ENCODE results near the gene ZBTB4. TPM values are rescaled to one million over a fixed set of nuclear protein-coding genes. Genes with fewer than 3 reads are reported as not detected.

Gene ZBTB4
- total RNA-seq, 1 donor: 30.9 TPM

DNA sequence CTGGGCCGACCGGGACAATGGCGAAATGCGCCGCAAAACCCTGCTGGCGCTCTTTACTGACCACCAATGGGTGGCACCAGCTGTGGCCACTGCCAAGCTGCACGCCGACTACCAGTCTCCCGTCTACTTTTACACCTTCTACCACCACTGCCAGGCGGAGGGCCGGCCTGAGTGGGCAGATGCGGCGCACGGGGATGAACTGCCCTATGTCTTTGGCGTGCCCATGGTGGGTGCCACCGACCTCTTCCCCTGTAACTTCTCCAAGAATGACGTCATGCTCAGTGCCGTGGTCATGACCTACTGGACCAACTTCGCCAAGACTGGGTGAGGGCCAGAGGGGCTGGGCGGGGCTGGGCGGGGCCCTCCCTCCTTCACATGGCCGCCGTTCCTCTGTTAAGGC is 63.6 kb downstream of the ZBTB4 start:
- Histone ChIP-seq H3K27me3 (ENCODE audit: insufficient read depth, low read length) (no peaks in the 10 kb centered on the region), H3K9me3 (ENCODE audit: low read depth, low read length) (no peaks in the 10 kb centered on the region), H3K4me1 (ENCODE audit: insufficient read depth, low read length) (no peaks in the 10 kb centered on the region), H3K4me3 (ENCODE audit: low read length) (no peak overlapping the region)

DNA sequence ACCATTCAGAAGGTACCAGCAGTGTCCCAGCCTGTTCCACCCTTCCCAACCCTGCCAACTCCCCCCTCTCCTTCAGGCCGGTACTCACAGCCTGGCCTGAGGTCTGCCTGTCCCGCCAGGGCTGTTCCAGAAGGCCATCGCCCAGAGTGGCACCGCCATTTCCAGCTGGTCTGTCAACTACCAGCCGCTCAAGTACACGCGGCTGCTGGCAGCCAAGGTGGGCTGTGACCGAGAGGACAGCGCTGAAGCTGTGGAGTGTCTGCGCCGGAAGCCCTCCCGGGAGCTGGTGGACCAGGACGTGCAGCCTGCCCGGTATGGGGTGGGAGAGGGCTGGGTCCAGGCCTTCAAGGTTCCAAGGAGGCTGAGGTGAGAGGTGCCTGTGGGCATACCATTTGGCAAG is 64.6 kb downstream of the ZBTB4 start:
- no peaks in the 10 kb centered on the region for H3K9me3 ChIP-seq (ENCODE audit: low read depth, low read length)
- no peaks in the 10 kb centered on the region for H3K27me3 ChIP-seq (ENCODE audit: insufficient read depth, low read length)
- H3K4me3 ChIP-seq (ENCODE audit: low read length): no peak overlapping the region
- no peaks in the 10 kb centered on the region for H3K4me1 ChIP-seq (ENCODE audit: insufficient read depth, low read length)

DNA sequence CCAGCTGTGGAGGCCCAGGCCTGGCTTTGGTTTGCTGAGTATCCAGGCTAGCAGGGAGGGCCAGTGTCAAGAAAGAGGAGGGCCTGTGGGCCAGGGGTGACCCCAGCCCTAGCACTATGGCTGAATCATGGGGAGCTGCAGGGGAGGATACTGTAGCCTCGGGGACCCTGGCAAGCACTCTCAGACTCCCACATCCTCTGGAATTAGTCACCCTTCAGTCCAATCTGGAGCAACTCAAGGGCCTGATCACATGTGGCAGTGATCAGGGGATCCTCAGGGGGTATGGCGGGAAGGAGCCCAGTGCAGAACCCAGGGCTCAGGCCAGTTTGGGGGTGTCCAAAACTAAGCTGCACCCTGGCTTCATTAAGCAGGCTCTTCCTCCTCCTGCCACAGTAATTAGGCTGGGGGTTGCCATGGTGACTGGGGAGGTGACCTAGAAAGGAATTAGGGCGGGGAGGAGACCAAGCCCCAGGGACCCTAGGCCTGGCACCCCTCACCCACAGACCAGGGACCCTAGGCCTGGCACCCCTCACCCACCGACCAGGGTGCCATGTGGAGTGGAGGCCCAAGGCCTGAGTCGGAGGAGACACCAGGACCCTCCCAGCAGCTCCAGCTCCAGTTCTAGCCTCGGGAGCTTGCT is 66.0 kb downstream of the ZBTB4 start:
- no peaks in the 10 kb centered on the region for H3K9me3 ChIP-seq (ENCODE audit: low read depth, low read length)
- no peaks in the 10 kb centered on the region for H3K4me1 ChIP-seq (ENCODE audit: insufficient read depth, low read length)
- no peaks in the 10 kb centered on the region for H3K27me3 ChIP-seq (ENCODE audit: insufficient read depth, low read length)
- no peak overlapping the region for H3K4me3 ChIP-seq (ENCODE audit: low read length)

DNA sequence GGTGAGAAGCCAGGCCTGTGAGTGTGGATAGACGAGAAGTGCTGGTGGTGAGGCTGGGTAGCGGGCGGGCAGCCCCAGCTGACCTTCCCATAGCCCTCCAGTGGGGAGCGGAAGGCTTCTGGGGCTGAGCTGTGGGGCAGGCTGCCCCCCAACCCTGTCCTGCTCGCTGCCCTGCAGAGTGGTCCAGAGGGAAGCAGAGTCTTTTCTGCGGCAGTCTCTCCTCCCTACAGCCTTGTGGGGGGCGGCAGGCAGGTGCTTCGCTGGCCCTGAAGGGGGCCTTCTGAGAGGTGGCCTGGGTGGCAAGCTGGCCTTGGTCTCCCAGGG is 68.0 kb downstream of the ZBTB4 start:
- Histone ChIP-seq H3K4me1 (ENCODE audit: insufficient read depth, low read length) (no peaks in the 10 kb centered on the region), H3K9me3 (ENCODE audit: low read depth, low read length) (no peaks in the 10 kb centered on the region), H3K27me3 (ENCODE audit: insufficient read depth, low read length) (no peaks in the 10 kb centered on the region), H3K4me3 (ENCODE audit: low read length) (no peak overlapping the region)

DNA sequence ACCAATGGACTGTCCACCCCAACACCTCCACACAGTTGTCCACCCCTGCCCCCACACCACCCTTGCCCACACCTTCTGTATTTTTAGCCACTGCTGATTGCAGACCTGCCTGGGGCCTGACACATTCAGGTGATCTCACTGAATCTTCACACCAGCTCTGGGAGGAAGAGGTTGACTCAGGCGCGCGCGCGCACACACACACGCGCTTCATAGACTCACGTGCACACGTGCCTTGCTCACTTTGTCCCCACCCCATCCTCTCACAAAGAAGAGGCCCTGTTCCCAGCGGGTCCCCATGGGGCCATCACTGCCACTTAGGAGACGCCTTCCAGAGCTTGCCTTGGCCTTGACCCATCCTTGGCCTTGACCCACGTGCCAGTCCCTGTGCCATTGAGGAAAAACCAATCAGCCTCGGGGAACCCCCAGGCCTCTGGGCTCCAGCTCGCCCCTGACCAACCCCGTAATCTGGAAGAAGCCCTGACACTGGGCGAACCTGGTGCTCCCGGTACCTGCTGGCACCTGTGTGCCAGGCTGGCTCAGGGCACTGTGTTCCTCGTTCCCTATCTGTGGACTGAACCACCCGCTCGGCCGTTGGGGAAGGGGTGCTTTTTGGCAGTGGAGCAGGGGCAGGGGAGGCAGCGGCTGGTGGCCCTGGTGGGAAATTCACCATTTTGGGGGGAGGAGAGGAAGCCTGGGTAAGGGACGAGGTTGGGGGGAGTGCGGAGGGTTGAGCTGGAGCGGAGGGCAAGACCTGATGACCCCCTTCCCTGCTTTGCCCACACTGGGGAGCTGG is 68.6 kb downstream of the ZBTB4 start:
- no peaks in the 10 kb centered on the region for H3K4me1 ChIP-seq (ENCODE audit: insufficient read depth, low read length)
- H3K9me3 ChIP-seq (ENCODE audit: low read depth, low read length): no peaks in the 10 kb centered on the region
- H3K27me3 ChIP-seq (ENCODE audit: insufficient read depth, low read length): peaks cover under 1% of the 10 kb centered on the region
- H3K4me3 ChIP-seq (ENCODE audit: low read length): no peak overlapping the region

DNA sequence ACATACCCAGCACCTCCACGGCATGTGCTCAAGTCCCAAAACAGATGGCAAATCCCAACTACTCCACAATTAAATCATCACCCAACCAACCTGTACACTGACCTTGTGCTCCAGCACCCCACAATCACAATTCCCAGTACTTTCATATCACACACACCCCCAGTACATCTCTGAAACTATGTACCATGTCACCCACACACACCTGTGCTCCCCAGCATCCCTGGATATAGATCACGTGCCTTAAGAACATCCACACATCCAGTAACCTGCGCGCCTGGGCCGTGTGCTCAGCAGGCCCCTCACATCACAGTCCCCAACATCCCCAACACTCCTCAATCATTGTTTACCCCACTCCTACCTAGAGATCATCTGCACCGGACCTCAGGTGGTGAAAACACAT is 69.7 kb downstream of the ZBTB4 start:
- H3K9me3 ChIP-seq (ENCODE audit: low read depth, low read length): no peaks in the 10 kb centered on the region
- peaks cover 8% of the 10 kb centered on the region for H3K4me1 ChIP-seq (ENCODE audit: insufficient read depth, low read length)
- H3K4me3 ChIP-seq (ENCODE audit: low read length): no peak overlapping the region
- peaks cover 2% of the 10 kb centered on the region for H3K27me3 ChIP-seq (ENCODE audit: insufficient read depth, low read length)

Other genes with a start within 250 kb of the ZBTB4 start
- 23.1 TPM for gene DVL2, start 245.1 kb downstream of the ZBTB4 start, total RNA-seq
- gene PHF23, start 240.2 kb downstream of the ZBTB4 start, total RNA-seq: 6.5 TPM
- gene GABARAP, start 237.2 kb downstream of the ZBTB4 start, total RNA-seq: 396 TPM
- gene CTDNEP1, start 227.9 kb downstream of the ZBTB4 start, total RNA-seq: 38.8 TPM
- 14.4 TPM for gene ELP5, start 227.4 kb downstream of the ZBTB4 start, total RNA-seq
- 0.10 TPM for gene CLDN7, start 217.2 kb downstream of the ZBTB4 start, total RNA-seq
- not detected for gene SLC2A4, start 197.9 kb downstream of the ZBTB4 start, total RNA-seq
- not detected for gene YBX2, start 185.0 kb downstream of the ZBTB4 start, total RNA-seq
- gene EIF5A, start 172.0 kb downstream of the ZBTB4 start, total RNA-seq: 340 TPM
- gene GPS2, start 164.3 kb downstream of the ZBTB4 start, total RNA-seq: 65.9 TPM
- gene NEURL4, start 150.3 kb downstream of the ZBTB4 start, total RNA-seq: 4.8 TPM
- gene ACAP1, start 143.1 kb downstream of the ZBTB4 start, total RNA-seq: 107 TPM
- 0.73 TPM for gene KCTD11, start 127.5 kb downstream of the ZBTB4 start, total RNA-seq
- not detected for gene TMEM95, start 124.5 kb downstream of the ZBTB4 start, total RNA-seq
- gene TNK1, start 98.5 kb downstream of the ZBTB4 start, total RNA-seq: 5.5 TPM
- gene PLSCR3, start 85.1 kb downstream of the ZBTB4 start, total RNA-seq: 21.6 TPM
- gene TMEM256, start 75.5 kb downstream of the ZBTB4 start, total RNA-seq: 41.1 TPM
- gene NLGN2, start 71.8 kb downstream of the ZBTB4 start, total RNA-seq: 0.73 TPM
- not detected for gene SPEM1, start 59.3 kb downstream of the ZBTB4 start, total RNA-seq
- gene SPEM2, start 54.0 kb downstream of the ZBTB4 start, total RNA-seq: not detected
- gene SPEM3, start 50.8 kb downstream of the ZBTB4 start, total RNA-seq: under 0.01 TPM
- 4.6 TPM for gene TMEM102, start 44.2 kb downstream of the ZBTB4 start, total RNA-seq
- 0.21 TPM for gene FGF11, start 40.1 kb downstream of the ZBTB4 start, total RNA-seq
- 3.3 TPM for gene CHRNB1, start 34.6 kb downstream of the ZBTB4 start, total RNA-seq
- gene SLC35G6, start 1.8 kb upstream of the ZBTB4 start, total RNA-seq: not detected
- 174 TPM for gene POLR2A, start 4.7 kb upstream of the ZBTB4 start, total RNA-seq
- gene TNFSF12, start 69.4 kb upstream of the ZBTB4 start, total RNA-seq: 14.4 TPM
- 44.9 TPM for gene TNFSF13, start 79.1 kb upstream of the ZBTB4 start, total RNA-seq
- gene SENP3, start 82.3 kb upstream of the ZBTB4 start, total RNA-seq: 33.1 TPM
- 147 TPM for gene CD68, start 100.0 kb upstream of the ZBTB4 start, total RNA-seq
- gene MPDU1, start 104.2 kb upstream of the ZBTB4 start, total RNA-seq: 48.0 TPM
- gene SOX15, start 110.5 kb upstream of the ZBTB4 start, total RNA-seq: 0.52 TPM
- gene FXR2, start 135.3 kb upstream of the ZBTB4 start, total RNA-seq: 7.7 TPM
- 28.3 TPM for gene SAT2, start 148.2 kb upstream of the ZBTB4 start, total RNA-seq
- not detected for gene SHBG, start 150.5 kb upstream of the ZBTB4 start, total RNA-seq
- gene ATP1B2, start 171.3 kb upstream of the ZBTB4 start, total RNA-seq: not detected
- gene TP53, start 207.9 kb upstream of the ZBTB4 start, total RNA-seq: 9.9 TPM
- gene WRAP53, start 208.8 kb upstream of the ZBTB4 start, total RNA-seq: 3.6 TPM
- gene EFNB3, start 225.6 kb upstream of the ZBTB4 start, total RNA-seq: not detected
- gene DNAH2, start 238.1 kb upstream of the ZBTB4 start, total RNA-seq: under 0.01 TPM

All from mononuclear cell (primary cell).